WTC11 (cell line): Measurements from ENCODE around the gene TEAD1. TPM values are rescaled to one million over a fixed set of nuclear protein-coding genes. Genes with fewer than 3 reads are reported as not detected.
A peak's percentile ranks its signal among the peaks of the same experiment; 100 is the strongest.

Source experiments
- ATAC-seq: fragments of 200-7000 bp; cut with Tn5 transposase; 2 replicates; pipeline ENCODE4 v1.10.0; 2021; ENCODE audit warnings: mild to moderate bottlenecking, moderate library complexity
- CTCF ChIA-PET: fragments of 300-600 bp; sonication (Branson Sonifier 250); formaldehyde crosslinking; loops from one replicate; lab custom pipeline; 2021; ENCODE audit warnings: antibody characterized with exemption; lab: Charles Lee
- POLR2A ChIA-PET: fragments of 350-600 bp; sonication (Branson Sonifier 250); formaldehyde crosslinking; loops from one replicate; lab custom pipeline; 2021; ENCODE audit warnings: antibody characterized with exemption; lab: Charles Lee
- DNase-seq: peaks from one replicate; pipeline ENCODE4 v3.0.0; 2021; ENCODE audit warnings: low spot score
- H3K27ac Mint-ChIP-seq: 2 replicates; pipeline ENCODE4 v1.8.0; 2021; ENCODE audit warnings: mixed read lengths
- H3K27me3 Mint-ChIP-seq: 2 replicates; pipeline ENCODE4 v1.8.0; 2021; ENCODE audit warnings: low read depth, mild to moderate bottlenecking, moderate library complexity, mixed read lengths
- H3K36me3 Mint-ChIP-seq: 2 replicates; pipeline ENCODE4 v1.8.0; 2021; ENCODE audit warnings: mixed read lengths
- H3K4me1 Mint-ChIP-seq: 2 replicates; pipeline ENCODE4 v1.8.0; 2022; ENCODE audit warnings: mixed read lengths
- H3K4me3 Mint-ChIP-seq: 2 replicates; pipeline ENCODE4 v1.8.0; 2021; ENCODE audit warnings: mild to moderate bottlenecking, moderate library complexity, mixed read lengths
- H3K9me3 Mint-ChIP-seq: 2 replicates; pipeline ENCODE4 v1.8.0; 2021; ENCODE audit warnings: mixed read lengths
- AR ChIP-seq: fragments of 250-450 bp; sonication (Bioruptor Pico); IDR thresholded peaks from 2 replicates; pipeline ENCODE4 v1.9.0; 2021; ENCODE audit warnings: mild to moderate bottlenecking
- ARID4B ChIP-seq: sonication (generic); formaldehyde crosslinking; IDR thresholded peaks from 2 replicates; pipeline ENCODE4 v1.8.0; 2023; ENCODE audit warnings: missing genetic modification reagents, mild to moderate bottlenecking, borderline replicate concordance
- JUN ChIP-seq: sonication (generic); formaldehyde crosslinking; IDR thresholded peaks from 2 replicates; pipeline ENCODE4 v1.8.0; 2023; ENCODE audit warnings: mild to moderate bottlenecking, missing genetic modification reagents
- NFE2L1 ChIP-seq: sonication (generic); formaldehyde crosslinking; IDR thresholded peaks from 2 replicates; pipeline ENCODE4 v1.8.1; 2023; ENCODE audit warnings: missing genetic modification reagents
- NFYB ChIP-seq: sonication (generic); formaldehyde crosslinking; conservative IDR thresholded peaks from 2 replicates; pipeline ENCODE4 v1.8.0; 2022; ENCODE audit warnings: low read depth, missing genetic modification reagents
- STAT6 ChIP-seq: sonication (generic); formaldehyde crosslinking; conservative IDR thresholded peaks from 2 replicates; pipeline ENCODE4 v1.8.1; 2023; ENCODE audit warnings: mild to moderate bottlenecking, low read depth, missing genetic modification reagents, moderate library complexity
- ZNF425 ChIP-seq: fragments of 250-450 bp; sonication (Bioruptor Pico); conservative IDR thresholded peaks from 2 replicates; pipeline ENCODE4 v1.9.0; 2021; ENCODE audit warnings: mild to moderate bottlenecking
- ZNF532 ChIP-seq: fragments of 250-450 bp; sonication (Bioruptor Pico); IDR thresholded peaks from 2 replicates; pipeline ENCODE4 v1.9.0; 2021; ENCODE audit warnings: mild to moderate bottlenecking, borderline replicate concordance
- total RNA-seq: library from RNA; stranded (reverse); gene quantifications from 3 replicates; pipeline ENCODE4 v1.2.3, GENCODE V29; 2021

TEAD1 gene
- total RNA-seq, 1 experiment from 2014 or later, result 79.9 TPM

- TF ChIP-seq ARID4B (CRISPR knock-in tag), result no peak
- no peaks in the 10 kb centered on the region for H3K9me3 Mint-ChIP-seq
- ChIA-PET CTCF (interaction anchor here (0.6 to 1.5 kb wide), 3 partner anchors 36 to 92 kb away, joined by 3 to 5 read pairs (median 4); no protein-coding TSS in a partner anchor), POLR2A (interaction anchor here (0.6 kb wide), 1 partner anchor 19 kb away, joined by 3 read pairs; no protein-coding TSS in a partner anchor)
- DNase-seq (no peak), ATAC-seq (no peak)
- H3K27ac Mint-ChIP-seq, result no peak overlapping the region
- no peak overlapping the region for H3K4me3 Mint-ChIP-seq
- H3K4me1 Mint-ChIP-seq, result peaks cover 69% of the 10 kb centered on the region
- H3K27me3 Mint-ChIP-seq, result no peaks in the 10 kb centered on the region
- H3K36me3 Mint-ChIP-seq, result no peaks in the 10 kb centered on the region
Observed at GRCh38 chr11:12822392-12823022, 148.3 kb downstream of the TEAD1 start.

- H3K4me1 Mint-ChIP-seq, result peaks cover 87% of the 10 kb centered on the region
- H3K27me3 Mint-ChIP-seq, result no peaks in the 10 kb centered on the region
- POLR2A ChIA-PET, result interaction anchor here (0.8 to 1.0 kb wide), 2 partner anchors 23 to 138 kb away, joined by 3 read pairs; no protein-coding TSS in a partner anchor
- DNase-seq, result no peak
- ATAC-seq, result peak; percentile 12; the same call in 1 of the 2 replicates
- no peaks in the 10 kb centered on the region for H3K9me3 Mint-ChIP-seq
- no peaks in the 10 kb centered on the region for H3K36me3 Mint-ChIP-seq
- H3K4me3 Mint-ChIP-seq, result no peak overlapping the region
- CTCF ChIA-PET, result interaction anchor here (1.0 to 1.9 kb wide), 2 partner anchors 144 to 535 kb away, joined by 4 to 9 read pairs; no protein-coding TSS in a partner anchor
- peak overlapping the region; percentile 43; the same call in 1 of the 2 replicates for H3K27ac Mint-ChIP-seq
- TF ChIP-seq AR (no peak), STAT6 (no peak), NFE2L1 (CRISPR knock-in tag) (no peak), NFYB (no peak), ZNF425 (CRISPR knock-in tag) (no peak), ARID4B (CRISPR knock-in tag) (no peak), JUN (CRISPR knock-in tag) (no peak), ZNF532 (CRISPR knock-in tag) (no peak)
Observed at GRCh38 chr11:12824281-12825041, 150.2 kb downstream of the TEAD1 start.
